DMS114 treated with DMSO at 0.1 percent for 48 hours (cell line): ENCODE data around the gene CACNA2D2.

ENCODE experiments used
- DNase-seq: peaks from one replicate; lab custom pipeline; 2025; ENCODE audit not compliant: unreplicated experiment; lab: John Stamatoyannopoulos, UW

The CACNA2D2 gene

GRCh38 chr3:50467919-50468318 lies 35.5 kb downstream of the CACNA2D2 start:
- no peak for DNase-seq

GRCh38 chr3:50466177-50466576 lies 37.3 kb downstream of the CACNA2D2 start:
- DNase-seq: no peak

GRCh38 chr3:50464569-50464968 lies 38.9 kb downstream of the CACNA2D2 start:
- DNase-seq: no peak

GRCh38 chr3:50459785-50460184 lies 43.6 kb downstream of the CACNA2D2 start:
- no peak for DNase-seq

GRCh38 chr3:50457988-50458387 lies 45.4 kb downstream of the CACNA2D2 start:
- no peak for DNase-seq

- no peak for DNase-seq
These were observed 48.0 kb downstream of the CACNA2D2 start for GRCh38 chr3:50455161-50456018.

- no peak for DNase-seq
These were observed 48.9 kb downstream of the CACNA2D2 start for GRCh38 chr3:50454481-50455070.

- no peak for DNase-seq
These were observed 49.5 kb downstream of the CACNA2D2 start for GRCh38 chr3:50453907-50454306.

GRCh38 chr3:50450209-50450921 lies 53.1 kb downstream of the CACNA2D2 start:
- no peak for DNase-seq

- DNase-seq: no peak
These were observed 54.5 kb downstream of the CACNA2D2 start for GRCh38 chr3:50448752-50449539.

- no peak for DNase-seq
These were observed 56.1 kb downstream of the CACNA2D2 start for GRCh38 chr3:50447290-50447840.

GRCh38 chr3:50445919-50446318 lies 57.5 kb downstream of the CACNA2D2 start:
- DNase-seq: no peak

GRCh38 chr3:50444782-50445181 lies 58.7 kb downstream of the CACNA2D2 start:
- DNase-seq: no peak

- no peak for DNase-seq
These were observed 59.2 kb downstream of the CACNA2D2 start for GRCh38 chr3:50444213-50444612.

GRCh38 chr3:50442945-50443579 lies 60.4 kb downstream of the CACNA2D2 start:
- DNase-seq: no peak

GRCh38 chr3:50441424-50442217 lies 61.8 kb downstream of the CACNA2D2 start:
- DNase-seq: no peak

GRCh38 chr3:50436114-50436674 lies 67.2 kb downstream of the CACNA2D2 start:
- DNase-seq: no peak

- no peak for DNase-seq
These were observed 67.9 kb downstream of the CACNA2D2 start for GRCh38 chr3:50435371-50436113.

GRCh38 chr3:50433954-50434353 lies 69.5 kb downstream of the CACNA2D2 start:
- DNase-seq: no peak
